GM19328 (cell line): ENCODE data around the gene MUC6.

Source experiments
- ATAC-seq: cut with Tn5 transposase; IDR thresholded peaks from one replicate; pipeline ENCODE4 v1.9.1; 2021; ENCODE audit warnings: mild to moderate bottlenecking, moderate library complexity; ENCODE audit not compliant: unreplicated experiment

MUC6 gene

GRCh38 chr11:1072116-1072820 lies 35.8 kb upstream of the MUC6 start:
- no peak for ATAC-seq

- ATAC-seq = no peak
Measured at GRCh38 chr11:1071571-1072115, 35.1 kb upstream of the MUC6 start.

GRCh38 chr11:1070594-1071462 lies 34.3 kb upstream of the MUC6 start:
- ATAC-seq = no peak

GRCh38 chr11:1069740-1070139 lies 33.2 kb upstream of the MUC6 start:
- no peak for ATAC-seq

GRCh38 chr11:1067812-1068496 lies 31.4 kb upstream of the MUC6 start:
- ATAC-seq = no peak

GRCh38 chr11:1064167-1064566 lies 27.6 kb upstream of the MUC6 start:
- ATAC-seq = no peak

GRCh38 chr11:1062075-1062820 lies 25.7 kb upstream of the MUC6 start:
- ATAC-seq = no peak

- no peak for ATAC-seq
Measured at GRCh38 chr11:1060852-1061616, 24.5 kb upstream of the MUC6 start.

GRCh38 chr11:1060410-1060809 lies 23.9 kb upstream of the MUC6 start:
- ATAC-seq = no peak

GRCh38 chr11:1059759-1060158 lies 23.2 kb upstream of the MUC6 start:
- ATAC-seq = no peak

GRCh38 chr11:1057806-1058205 lies 21.3 kb upstream of the MUC6 start:
- ATAC-seq = no peak

- no peak for ATAC-seq
Measured at GRCh38 chr11:1055990-1056771, 19.7 kb upstream of the MUC6 start.

- no peak for ATAC-seq
Measured at GRCh38 chr11:1055109-1055703, 18.7 kb upstream of the MUC6 start.

- no peak for ATAC-seq
Measured at GRCh38 chr11:1054143-1055108, 17.9 kb upstream of the MUC6 start.

- no peak for ATAC-seq
Measured at GRCh38 chr11:1053121-1053901, 16.8 kb upstream of the MUC6 start.

- ATAC-seq = no peak
Measured at GRCh38 chr11:1052133-1053011, 15.9 kb upstream of the MUC6 start.
